Activated CD4-positive, alpha-beta T cell treated with anti-CD3 and anti-CD28 coated beads, Interleukin-2, amount 10 ng/mL, durations not matched to agents 24 days and 14 days (primary cell): ENCODE data around the gene C1orf50. TPM values are rescaled to one million over a fixed set of nuclear protein-coding genes. Genes with fewer than 3 reads are reported as not detected.

Source experiments
- DNase-seq: peaks from one replicate; pipeline ENCODE4 v3.0.0; 2022
- H3K27ac Mint-ChIP-seq: one replicate; pipeline ENCODE4 v1.8.0; 2022; ENCODE audit warnings: mild to moderate bottlenecking, mixed read lengths
- H3K27me3 Mint-ChIP-seq: one replicate; pipeline ENCODE4 v1.8.0; 2022; ENCODE audit warnings: mixed read lengths
- H3K36me3 Mint-ChIP-seq: one replicate; pipeline ENCODE4 v1.8.0; 2022; ENCODE audit warnings: low read depth, mild to moderate bottlenecking, mixed read lengths
- H3K4me1 Mint-ChIP-seq: one replicate; pipeline ENCODE4 v1.8.0; 2021; ENCODE audit warnings: mixed read lengths
- H3K4me3 Mint-ChIP-seq: one replicate; pipeline ENCODE4 v1.8.0; 2022; ENCODE audit warnings: mild to moderate bottlenecking, moderate library complexity, mixed read lengths
- H3K9me3 Mint-ChIP-seq: one replicate; pipeline ENCODE4 v1.8.0; 2021; ENCODE audit warnings: mixed read lengths
- intact Hi-C: fragments of 100-400 bp; cut with micrococcal nuclease; formaldehyde crosslinking; loops from one replicate; pipeline ENCODE4 v1.15.1; 2023
- total RNA-seq: library from RNA; stranded (reverse); gene quantifications from 2 replicates; pipeline ENCODE4 v1.2.3, GENCODE V29; 2022

C1orf50 gene
- total RNA-seq, 1 donor from 2014 or later: 6.2 TPM

- Mint-ChIP-seq H3K4me1 (peaks cover 17% of the 10 kb centered on the region), H3K27ac (peak within 1 kb of the TSS; percentile 83), H3K27me3 (no peaks in the 10 kb centered on the region), H3K36me3 (peaks cover 6% of the 10 kb centered on the region), H3K4me3 (peak within 1 kb of the TSS; percentile 82), H3K9me3 (no peaks in the 10 kb centered on the region)
- DNase-seq: peak; percentile 97
- intact Hi-C loops: loop anchor here (1.0 kb wide), 3 partner anchors 29 to 142 kb away; partner anchors contain the start of genes C1orf50, P3H1 and ZNF691
These were observed 49.8 kb downstream of the C1orf50 start, which contains the start of the genes ERMAP and SVBP for GRCh38 chr1:42816585-42817439. Gene ERMAP, plus strand, starts transcription at chr1:42817122. Its CDS starts 13,327 bp downstream, at chr1:42830449. Gene SVBP, minus strand, starts transcription at chr1:42817397. Its CDS starts 853 bp downstream, at chr1:42816544.

GRCh38 chr1:42817440-42817767 is 50.4 kb downstream of the C1orf50 start:
- no peaks in the 10 kb centered on the region for H3K9me3 Mint-ChIP-seq
- H3K27me3 Mint-ChIP-seq: no peaks in the 10 kb centered on the region
- H3K4me1 Mint-ChIP-seq: peaks cover 17% of the 10 kb centered on the region
- peaks cover 6% of the 10 kb centered on the region for H3K36me3 Mint-ChIP-seq
- no peak overlapping the region for H3K27ac Mint-ChIP-seq
- intact Hi-C loops: loop anchor here (1.0 kb wide), 3 partner anchors 29 to 142 kb away; partner anchors contain the start of genes C1orf50, P3H1 and ZNF691
- H3K4me3 Mint-ChIP-seq: peak overlapping the region; percentile 82
- DNase-seq: no peak

GRCh38 chr1:42817976-42818375 is 50.9 kb downstream of the C1orf50 start:
- peaks cover 7% of the 10 kb centered on the region for H3K36me3 Mint-ChIP-seq
- peak overlapping the region; percentile 27 for H3K4me3 Mint-ChIP-seq
- DNase-seq: no peak
- intact Hi-C loops: loop anchor here (1.0 kb wide), 3 partner anchors 28 to 141 kb away; partner anchors contain the start of genes C1orf50, P3H1 and ZNF691
- peaks cover 22% of the 10 kb centered on the region for H3K4me1 Mint-ChIP-seq
- no peaks in the 10 kb centered on the region for H3K9me3 Mint-ChIP-seq
- H3K27ac Mint-ChIP-seq: no peak overlapping the region
- H3K27me3 Mint-ChIP-seq: no peaks in the 10 kb centered on the region

GRCh38 chr1:42820813-42821212 is 53.8 kb downstream of the C1orf50 start:
- Mint-ChIP-seq H3K4me3 (no peak overlapping the region), H3K27ac (no peak overlapping the region), H3K27me3 (no peaks in the 10 kb centered on the region), H3K36me3 (peaks cover 4% of the 10 kb centered on the region), H3K4me1 (peaks cover 21% of the 10 kb centered on the region), H3K9me3 (no peaks in the 10 kb centered on the region)
- intact Hi-C loops: no loop called here
- DNase-seq: no peak

GRCh38 chr1:42821690-42822089 is 54.6 kb downstream of the C1orf50 start:
- no peaks in the 10 kb centered on the region for H3K27me3 Mint-ChIP-seq
- intact Hi-C loops: no loop called here

GRCh38 chr1:42822800-42823392 is 55.8 kb downstream of the C1orf50 start:
- H3K9me3 Mint-ChIP-seq: no peaks in the 10 kb centered on the region
- H3K36me3 Mint-ChIP-seq: peaks cover 2% of the 10 kb centered on the region
- H3K4me3 Mint-ChIP-seq: no peak overlapping the region
- no peak overlapping the region for H3K27ac Mint-ChIP-seq
- no peaks in the 10 kb centered on the region for H3K27me3 Mint-ChIP-seq
- peaks cover 10% of the 10 kb centered on the region for H3K4me1 Mint-ChIP-seq
- no peak for DNase-seq
- intact Hi-C loops: no loop called here

More at GRCh38 chr1:42821690-42822089, 54.6 kb downstream of the C1orf50 start:
- H3K36me3 Mint-ChIP-seq: peaks cover 2% of the 10 kb centered on the region
- H3K4me1 Mint-ChIP-seq: peaks cover 15% of the 10 kb centered on the region
- no peaks in the 10 kb centered on the region for H3K9me3 Mint-ChIP-seq
- H3K27ac Mint-ChIP-seq: no peak overlapping the region
- no peak overlapping the region for H3K4me3 Mint-ChIP-seq
- no peak for DNase-seq

GRCh38 chr1:42824481-42825035 is 57.5 kb downstream of the C1orf50 start:
- intact Hi-C loops: no loop called here
- Mint-ChIP-seq H3K9me3 (no peaks in the 10 kb centered on the region), H3K36me3 (peaks cover 2% of the 10 kb centered on the region), H3K4me3 (no peak overlapping the region), H3K27ac (no peak overlapping the region), H3K27me3 (no peaks in the 10 kb centered on the region), H3K4me1 (peaks cover 7% of the 10 kb centered on the region)
- DNase-seq: no peak

- Mint-ChIP-seq H3K4me1 (peaks cover 7% of the 10 kb centered on the region), H3K4me3 (no peak overlapping the region), H3K27ac (no peak overlapping the region), H3K27me3 (no peaks in the 10 kb centered on the region), H3K9me3 (no peaks in the 10 kb centered on the region), H3K36me3 (peaks cover 2% of the 10 kb centered on the region)
- intact Hi-C loops: no loop called here
- DNase-seq: no peak
These were observed 58.2 kb downstream of the C1orf50 start for GRCh38 chr1:42825036-42825851.

Other genes starting within 250 kb of the C1orf50 start
- gene PPIH, start 108.8 kb upstream of the C1orf50 start, total RNA-seq: 88.4 and 92.9 TPM in 2 replicates
- 861 and 867 TPM in 2 replicates for gene YBX1, start 84.8 kb upstream of the C1orf50 start, total RNA-seq
- not detected in 2 replicates for gene CLDN19, start 27.0 kb upstream of the C1orf50 start, total RNA-seq
- gene P3H1, start 221 bp upstream of the C1orf50 start, total RNA-seq: 47.4 and 51.1 TPM in 2 replicates
- gene TMEM269, start 17.7 kb downstream of the C1orf50 start, total RNA-seq: 0.12 TPM in 1 of 2 replicates, not detected in the other
- 3.5 and 3.8 TPM in 2 replicates for gene ERMAP, start 49.9 kb downstream of the C1orf50 start, total RNA-seq
- gene SVBP, start 50.1 kb downstream of the C1orf50 start, total RNA-seq: 7.3 and 10.0 TPM in 2 replicates
- 9.9 and 11.1 TPM in 2 replicates for gene ZNF691, start 79.4 kb downstream of the C1orf50 start, total RNA-seq
- 135 and 144 TPM in 2 replicates for gene SLC2A1, start 191.6 kb downstream of the C1orf50 start, total RNA-seq